Body of pancreas (tissue), 4 donors: ENCODE measurements around the gene CTNNB1.

ENCODE experiments used
- POLR2A ChIP-seq, 3 donors: fragments of 450-650 bp; IDR thresholded peaks; one replicate each; pipeline ENCODE4 v1.6.1; 2016; ENCODE audit warnings: antibody characterized with exemption in 3 of 3, mild to moderate bottlenecking in 2 of 3
- TF ChIP-seq, protein P1 (sequence below), 7 experiments: fragments of 450-650 bp in 4 of 7; fragments of 200-600 bp in 3 of 7; sonication (generic) in 3 of 7; IDR thresholded peaks; one replicate each; pipeline ENCODE4 v1.5.1; 2016 to 2019; ENCODE audit warnings: antibody characterized with exemption in 7 of 7

DNA sequence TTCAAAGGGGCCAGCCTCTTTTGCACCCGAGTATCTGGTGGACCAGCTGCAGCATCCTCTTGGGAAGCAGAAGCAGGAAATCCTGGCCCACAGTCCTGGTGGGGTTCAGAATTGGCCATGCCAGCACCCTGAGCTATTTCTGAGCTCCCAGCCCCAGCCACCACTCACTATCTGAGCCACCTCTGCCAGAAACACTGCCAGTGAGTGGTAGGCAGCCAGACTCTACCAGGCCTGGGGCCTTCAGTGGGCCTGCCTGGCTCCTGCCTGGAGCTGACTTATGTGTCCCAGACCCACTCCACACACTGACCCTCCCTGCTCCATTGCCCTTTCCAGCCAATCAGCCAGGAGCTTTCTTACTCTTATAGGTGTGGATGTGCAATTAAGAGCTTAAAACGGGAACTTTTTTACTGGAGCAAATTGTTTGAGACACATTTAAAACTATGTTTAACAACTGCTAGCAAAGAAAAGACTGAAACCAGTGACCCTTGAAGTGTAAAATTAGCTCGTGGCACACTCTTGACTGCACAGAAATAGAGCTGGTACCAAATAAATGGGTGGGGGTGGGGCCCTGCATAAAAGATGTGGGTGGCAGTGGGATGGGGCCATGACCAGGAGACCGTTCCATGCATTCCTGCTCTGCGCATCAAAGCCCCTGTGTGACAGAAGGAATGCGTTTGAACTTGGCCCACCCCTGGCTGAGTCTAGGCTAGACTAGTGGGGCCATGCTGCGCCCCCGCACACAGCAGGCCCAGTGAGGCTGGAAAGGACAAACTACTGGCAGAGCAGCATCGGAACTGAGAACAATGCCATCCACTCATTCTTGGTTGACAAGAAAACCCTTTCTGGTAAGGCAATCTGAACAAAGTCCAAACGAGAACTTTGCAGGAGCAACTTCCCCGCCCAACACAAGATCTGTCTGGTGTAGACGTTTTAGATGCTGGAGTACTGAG lies 48.0 kb downstream of the CTNNB1 start:
- TF ChIP-seq, protein P1, sequence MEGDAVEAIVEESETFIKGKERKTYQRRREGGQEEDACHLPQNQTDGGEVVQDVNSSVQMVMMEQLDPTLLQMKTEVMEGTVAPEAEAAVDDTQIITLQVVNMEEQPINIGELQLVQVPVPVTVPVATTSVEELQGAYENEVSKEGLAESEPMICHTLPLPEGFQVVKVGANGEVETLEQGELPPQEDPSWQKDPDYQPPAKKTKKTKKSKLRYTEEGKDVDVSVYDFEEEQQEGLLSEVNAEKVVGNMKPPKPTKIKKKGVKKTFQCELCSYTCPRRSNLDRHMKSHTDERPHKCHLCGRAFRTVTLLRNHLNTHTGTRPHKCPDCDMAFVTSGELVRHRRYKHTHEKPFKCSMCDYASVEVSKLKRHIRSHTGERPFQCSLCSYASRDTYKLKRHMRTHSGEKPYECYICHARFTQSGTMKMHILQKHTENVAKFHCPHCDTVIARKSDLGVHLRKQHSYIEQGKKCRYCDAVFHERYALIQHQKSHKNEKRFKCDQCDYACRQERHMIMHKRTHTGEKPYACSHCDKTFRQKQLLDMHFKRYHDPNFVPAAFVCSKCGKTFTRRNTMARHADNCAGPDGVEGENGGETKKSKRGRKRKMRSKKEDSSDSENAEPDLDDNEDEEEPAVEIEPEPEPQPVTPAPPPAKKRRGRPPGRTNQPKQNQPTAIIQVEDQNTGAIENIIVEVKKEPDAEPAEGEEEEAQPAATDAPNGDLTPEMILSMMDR (IDR thresholded peaks at IDR 0.05), result no peak
- TF ChIP-seq POLR2A (IDR thresholded peaks at IDR 0.05), result no peak
